Heart right ventricle (tissue), 16 donors: ENCODE data around the gene GALNT7. TPM values are rescaled to one million over a fixed set of nuclear protein-coding genes. Genes with fewer than 3 reads are reported as not detected.
"Not testable (repeated sequence)": the region's sequence is repeated elsewhere in the genome, so short reads cannot be mapped to it uniquely, and the experiment has no call there.

Experiments used
- ATAC-seq, 8 donors: fragments of 200-7000 bp; cut with Tn5 transposase; one replicate each; pipeline ENCODE4 v1.9.1; 2020; ENCODE audit warnings: mild to moderate bottlenecking in 8 of 8, moderate library complexity in 8 of 8, moderate number of reproducible peaks in 1 of 8
- DNase-seq, 2 donors: peaks; one replicate each; pipeline ENCODE4 v3.0.0-alpha.2; 2020
- H3K27ac ChIP-seq, 10 donors: fragments of 200-600 bp; sonication (generic) in 2 of 10; one replicate each; pipeline versions ENCODE4 v1.5.0 to v1.8.0; 2020 to 2022; ENCODE audit warnings: mild to moderate bottlenecking in 3 of 10
- H3K27me3 ChIP-seq, 7 donors: fragments of 200-600 bp; one replicate each; pipeline ENCODE4 v1.8.0; 2021 to 2022; ENCODE audit warnings: mild to moderate bottlenecking in 2 of 7
- H3K36me3 ChIP-seq, 9 donors: fragments of 200-600 bp; sonication (generic) in 1 of 9; one replicate each; pipeline versions ENCODE4 v1.5.0 to v1.8.0; 2020 to 2022; ENCODE audit warnings: mild to moderate bottlenecking in 2 of 9
- H3K4me1 ChIP-seq, 9 donors: fragments of 200-600 bp; sonication (generic) in 1 of 9; one replicate each; pipeline versions ENCODE4 v1.5.0 to v1.8.0; 2020 to 2022; ENCODE audit warnings: mild to moderate bottlenecking in 4 of 9
- H3K4me3 ChIP-seq, 10 donors: fragments of 200-600 bp; sonication (generic) in 2 of 10; one replicate each; pipeline versions ENCODE4 v1.5.0 to v1.8.0; 2020 to 2022; ENCODE audit warnings: mild to moderate bottlenecking in 7 of 10, moderate library complexity in 2 of 10
- H3K9me3 ChIP-seq, 11 donors: fragments of 200-600 bp in 10 of 11; sonication (generic) in 2 of 11; one replicate each; pipeline versions ENCODE4 v1.5.0 to v1.8.0; 2013 to 2022; ENCODE audit warnings: mild to moderate bottlenecking in 2 of 11, control low read depth in 1 of 11, moderate library complexity in 1 of 11
- CTCF ChIP-seq, 9 donors: fragments of 200-600 bp; sonication (generic) in 2 of 9; IDR thresholded peaks; one replicate each; pipeline versions ENCODE4 v1.5.0 to v1.8.0; 2021 to 2022; ENCODE audit warnings: antibody characterized with exemption in 9 of 9, mild to moderate bottlenecking in 5 of 9, moderate library complexity in 1 of 9
- WGBS, 2 donors: extraction: QIAGEN DNeasy Blood & Tissue Kit; methylation state at CpG; one replicate each; pipeline ENCODE4 v1.1.7; 2013; ENCODE audit warnings: inconsistent platforms in 1 of 2; 5-methylcytosine and 5-hydroxymethylcytosine counted together
- intact Hi-C, 10 donors: fragments of 100-400 bp; cut with DNase I; formaldehyde crosslinking; loops; one replicate each; pipeline versions ENCODE4 v1.11.1 to v1.14.2; 2022
- polyA plus RNA-seq, 2 donors: library from polyadenylated mRNA; stranded (reverse); fragments of 200-250 nt; gene quantifications; one replicate each; pipeline ENCODE4 v1.2.3, GENCODE V29; 2013
- total RNA-seq, 10 donors: library from RNA; stranded (reverse); fragmentation: NEBNext Ultra II Directional in 3 of 10; extraction: Animal tissue kit (Norgen Biotek cat#: 25700) in 3 of 10; gene quantifications; one replicate each; pipeline versions ENCODE4 v1.2.1 to v1.2.4, GENCODE V29; 2021 to 2023
- donor health status: Arrhythmogenic right ventricular cardiomyopathy.
- donor health status: ischemic (EF 13 %, LVEDD 7.1; RV severe dilation, severe dysfunction).
- donor health status: healthy with polysubstance abuse.
- donor health status: DM: no; HTN: yes; CAD: no.
- donor health status: DM: no; HTN: no; CAD: no.
- donor health status: ischemic (EF 25% LVEDD 6.9; RV normal size, moderate dysfunction).
- donor health status: ischemic (EF 25% LVEDD 5.7; RV mildly dilated, moderate dysfunction).
- donor health status: healthy.
- donor health status: DM: yes; HTN: yes; CAD: no.
- donor health status: Ischemic cardiomyopathy.
- donor health status: ischemic (EF 35%, LVEDD 5.7; RV mildly dilated, moderate dysfunction).
- donor health status: nonischemic (EF 11% LVEDD 7.7; RV severe dilation, severe dysfunction).
- donor health status: DM: yes; HTN: yes; CAD: no.
- donor health status: PGD.
- donor health status: ischemic (EF 29% LVEDD 5.4; RV normal size, mild dysfunction).
- donor health status: nonischemic (EF 23%, LVEDD 6.1; RV moderate dilation, normal function).

The GALNT7 gene
- total and polyA plus RNA-seq, 12 donors: 2.2 to 8.8 (median 5.3) TPM

GRCh38 chr4:173218411-173219125, 50.0 kb downstream of the GALNT7 start:
- Histone ChIP-seq H3K9me3 (peaks cover 0 to 5% (median 0%) of the 10 kb centered on the region in 11 donors), H3K4me1 (peaks cover 0 to 20% (median 0%) of the 10 kb centered on the region in 9 donors), H3K27ac (no peak overlapping the region), H3K4me3 (no peak overlapping the region), H3K36me3 (no peaks in the 10 kb centered on the region), H3K27me3 (no peaks in the 10 kb centered on the region)
- ATAC-seq (no peak), DNase-seq (no peak)
- TF ChIP-seq CTCF (IDR thresholded peaks at IDR 0.05): no peak
- intact Hi-C loops: no loop called here

- H3K9me3 ChIP-seq, intact Hi-C loops, H3K27me3 ChIP-seq, H3K27ac ChIP-seq, ATAC-seq, H3K36me3 ChIP-seq, DNase-seq, H3K4me3 ChIP-seq: not testable (repeated sequence)
- H3K4me1 ChIP-seq: peaks cover 0 to 18% (median 0%) of the 10 kb centered on the region in 9 donors
- 79 to 94% methylated on average over 4 of the region's 4 CpGs for WGBS, 2 donors
Measured at GRCh38 chr4:173219126-173219437, 50.5 kb downstream of the GALNT7 start.

- WGBS, 2 donors: 88 to 94% methylated on average over 3 of the region's 3 CpGs
- Histone ChIP-seq H3K4me1 (peaks cover 0 to 1% (median 0%) of the 10 kb centered on the region in 9 donors), H3K27ac (no peak overlapping the region), H3K27me3 (no peaks in the 10 kb centered on the region), H3K4me3 (no peak overlapping the region), H3K36me3 (no peaks in the 10 kb centered on the region), H3K9me3 (peaks cover 0 to 5% (median 0%) of the 10 kb centered on the region in 11 donors)
- no peak for ATAC-seq
- TF ChIP-seq CTCF (IDR thresholded peaks at IDR 0.05): no peak
- no peak for DNase-seq
- intact Hi-C loops: no loop called here
Measured at GRCh38 chr4:173223743-173224142, 55.1 kb downstream of the GALNT7 start.

DNA sequence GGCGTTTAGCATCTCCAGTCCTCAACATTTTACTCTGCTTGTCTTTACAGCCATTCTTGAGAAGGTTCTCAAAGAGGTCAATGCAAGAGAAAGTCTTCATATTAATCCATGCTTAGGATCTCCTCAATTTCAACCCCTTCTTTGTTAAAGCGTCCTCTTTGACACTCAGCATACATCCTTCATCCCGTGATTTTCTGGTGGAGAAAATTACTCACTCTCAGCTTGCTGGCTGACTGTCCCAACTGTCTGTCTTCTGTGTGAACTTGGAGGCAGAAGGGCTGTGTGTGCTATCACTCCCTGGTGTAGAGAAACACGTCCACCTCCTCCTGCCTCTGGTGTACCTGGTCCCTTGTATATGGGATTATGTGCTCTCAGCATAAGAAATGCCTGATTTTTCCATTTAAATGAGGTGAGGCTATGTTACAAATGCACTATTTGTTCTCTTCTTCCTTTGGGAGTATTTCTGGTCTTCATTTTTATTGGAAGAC, 57.8 kb downstream of the GALNT7 start:
- no peaks in the 10 kb centered on the region for H3K27me3 ChIP-seq
- 83 to 91% methylated on average over 4 of the region's 4 CpGs for WGBS, 2 donors
- H3K36me3 ChIP-seq: no peaks in the 10 kb centered on the region
- TF ChIP-seq CTCF (IDR thresholded peaks at IDR 0.05): no peak
- H3K4me3 ChIP-seq: no peak overlapping the region
- H3K27ac ChIP-seq: no peak overlapping the region
- intact Hi-C loops: no loop called here
- no peak for DNase-seq
- peaks cover 0 to 11% (median 0%) of the 10 kb centered on the region in 9 donors for H3K4me1 ChIP-seq
- H3K9me3 ChIP-seq: no peaks in the 10 kb centered on the region
- ATAC-seq: no peak

DNA sequence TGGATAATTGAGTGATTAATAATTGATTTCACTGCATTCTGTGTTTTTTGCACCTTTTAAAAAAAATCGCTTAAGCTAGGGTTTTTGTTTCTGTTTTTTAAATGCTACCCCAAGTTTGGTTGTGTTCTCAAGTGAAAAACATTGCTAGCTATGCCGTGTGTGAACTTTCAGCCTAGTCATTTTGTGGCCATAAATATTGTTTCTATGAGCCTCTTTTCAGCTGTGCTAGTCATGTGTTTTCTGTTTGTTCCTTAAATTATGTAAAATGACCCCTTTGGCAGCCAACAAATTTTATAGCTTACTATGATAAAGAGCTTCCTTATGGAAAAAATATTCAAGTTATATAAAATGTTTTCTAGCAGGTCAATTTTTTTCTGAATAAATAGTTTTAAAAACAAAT, 59.1 kb downstream of the GALNT7 start:
- Histone ChIP-seq H3K4me3 (no peak overlapping the region), H3K4me1 (peaks cover 0 to 22% (median 0%) of the 10 kb centered on the region in 9 donors), H3K9me3 (no peaks in the 10 kb centered on the region), H3K27ac (no peak overlapping the region), H3K27me3 (no peaks in the 10 kb centered on the region), H3K36me3 (no peaks in the 10 kb centered on the region)
- no peak for TF ChIP-seq CTCF (IDR thresholded peaks at IDR 0.05)
- intact Hi-C loops: no loop called here
- WGBS, 2 donors: 90 to 91% methylated on average over 2 of the region's 2 CpGs
- no peak for ATAC-seq
- no peak for DNase-seq
